ENCODE results near the gene CADPS.

DNA sequence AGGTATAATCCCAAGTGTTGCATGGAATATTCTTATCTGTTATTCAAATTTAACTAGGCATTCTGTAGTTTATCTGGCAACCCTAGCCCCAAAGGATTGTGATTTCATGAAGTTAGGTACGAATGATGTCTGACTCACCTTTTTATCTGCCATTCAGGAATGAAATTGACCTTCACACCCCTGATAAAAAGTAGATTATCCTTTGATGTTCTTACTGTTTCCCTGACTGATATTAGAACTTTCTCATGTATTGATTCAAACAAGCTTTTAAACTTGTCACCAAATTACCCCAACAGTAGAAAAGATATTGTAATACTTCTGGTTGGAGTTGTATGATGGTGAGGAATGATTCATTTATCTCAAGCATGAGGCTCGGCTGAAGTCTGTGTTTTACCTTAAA lies 43.6 kb upstream of the CADPS start:
- TF ChIP-seq, protein P1, sequence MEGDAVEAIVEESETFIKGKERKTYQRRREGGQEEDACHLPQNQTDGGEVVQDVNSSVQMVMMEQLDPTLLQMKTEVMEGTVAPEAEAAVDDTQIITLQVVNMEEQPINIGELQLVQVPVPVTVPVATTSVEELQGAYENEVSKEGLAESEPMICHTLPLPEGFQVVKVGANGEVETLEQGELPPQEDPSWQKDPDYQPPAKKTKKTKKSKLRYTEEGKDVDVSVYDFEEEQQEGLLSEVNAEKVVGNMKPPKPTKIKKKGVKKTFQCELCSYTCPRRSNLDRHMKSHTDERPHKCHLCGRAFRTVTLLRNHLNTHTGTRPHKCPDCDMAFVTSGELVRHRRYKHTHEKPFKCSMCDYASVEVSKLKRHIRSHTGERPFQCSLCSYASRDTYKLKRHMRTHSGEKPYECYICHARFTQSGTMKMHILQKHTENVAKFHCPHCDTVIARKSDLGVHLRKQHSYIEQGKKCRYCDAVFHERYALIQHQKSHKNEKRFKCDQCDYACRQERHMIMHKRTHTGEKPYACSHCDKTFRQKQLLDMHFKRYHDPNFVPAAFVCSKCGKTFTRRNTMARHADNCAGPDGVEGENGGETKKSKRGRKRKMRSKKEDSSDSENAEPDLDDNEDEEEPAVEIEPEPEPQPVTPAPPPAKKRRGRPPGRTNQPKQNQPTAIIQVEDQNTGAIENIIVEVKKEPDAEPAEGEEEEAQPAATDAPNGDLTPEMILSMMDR (conservative IDR thresholded peaks at IDR 0.05; ENCODE audit: low read depth, low read length) = no peak
- TF ChIP-seq, protein P2, sequence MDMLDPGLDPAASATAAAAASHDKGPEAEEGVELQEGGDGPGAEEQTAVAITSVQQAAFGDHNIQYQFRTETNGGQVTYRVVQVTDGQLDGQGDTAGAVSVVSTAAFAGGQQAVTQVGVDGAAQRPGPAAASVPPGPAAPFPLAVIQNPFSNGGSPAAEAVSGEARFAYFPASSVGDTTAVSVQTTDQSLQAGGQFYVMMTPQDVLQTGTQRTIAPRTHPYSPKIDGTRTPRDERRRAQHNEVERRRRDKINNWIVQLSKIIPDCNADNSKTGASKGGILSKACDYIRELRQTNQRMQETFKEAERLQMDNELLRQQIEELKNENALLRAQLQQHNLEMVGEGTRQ (IDR thresholded peaks at IDR 0.05; ENCODE audit: low read depth, low read length) = no peak
- TF ChIP-seq POLR2A (IDR thresholded peaks at IDR 0.05; ENCODE audit: low read depth, low read length) = no peak
- no peak for TF ChIP-seq SMC3 (IDR thresholded peaks at IDR 0.05; ENCODE audit: low read depth, low read length)
